GM19328 (cell line): ENCODE measurements around the gene USP50.
"Not testable (repeated sequence)": the region's sequence is repeated elsewhere in the genome, so short reads cannot be mapped to it uniquely, and the experiment has no call there.

Experiments used
- ATAC-seq: cut with Tn5 transposase; IDR thresholded peaks from one replicate; pipeline ENCODE4 v1.9.1; 2021; ENCODE audit warnings: mild to moderate bottlenecking, moderate library complexity; ENCODE audit not compliant: unreplicated experiment

The USP50 gene

DNA sequence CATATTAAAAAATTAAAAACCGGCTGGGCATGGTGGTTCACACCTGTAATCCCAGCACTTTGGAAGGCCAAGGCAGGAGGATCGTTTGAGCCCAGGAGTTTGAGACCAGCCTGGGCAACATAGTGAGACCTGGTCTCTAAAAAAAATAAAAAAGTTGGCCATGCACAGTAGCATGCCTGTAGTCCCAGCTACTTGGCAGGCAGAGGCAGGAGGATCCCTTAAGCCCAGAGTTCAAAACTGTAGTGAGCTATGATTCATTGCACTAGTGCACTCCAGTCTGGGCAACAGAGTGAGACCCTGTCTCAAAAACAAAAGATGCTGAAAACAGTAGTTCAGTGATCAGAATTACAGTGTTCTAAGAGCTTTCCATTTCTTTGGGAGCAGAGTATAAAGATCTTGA lies 40.8 kb downstream of the USP50 start:
- not testable (repeated sequence) for ATAC-seq

- no peak for ATAC-seq
Observed at GRCh38 chr15:50503144-50503543, 43.3 kb downstream of the USP50 start.

GRCh38 chr15:50501815-50502214 lies 44.7 kb downstream of the USP50 start:
- no peak for ATAC-seq

GRCh38 chr15:50500352-50500751 lies 46.1 kb downstream of the USP50 start:
- ATAC-seq: no peak

GRCh38 chr15:50496692-50497091 lies 49.8 kb downstream of the USP50 start:
- no peak for ATAC-seq

GRCh38 chr15:50494547-50494946 lies 51.9 kb downstream of the USP50 start:
- not testable (repeated sequence) for ATAC-seq

- no peak for ATAC-seq
Observed at GRCh38 chr15:50493625-50494024, 52.8 kb downstream of the USP50 start.

DNA sequence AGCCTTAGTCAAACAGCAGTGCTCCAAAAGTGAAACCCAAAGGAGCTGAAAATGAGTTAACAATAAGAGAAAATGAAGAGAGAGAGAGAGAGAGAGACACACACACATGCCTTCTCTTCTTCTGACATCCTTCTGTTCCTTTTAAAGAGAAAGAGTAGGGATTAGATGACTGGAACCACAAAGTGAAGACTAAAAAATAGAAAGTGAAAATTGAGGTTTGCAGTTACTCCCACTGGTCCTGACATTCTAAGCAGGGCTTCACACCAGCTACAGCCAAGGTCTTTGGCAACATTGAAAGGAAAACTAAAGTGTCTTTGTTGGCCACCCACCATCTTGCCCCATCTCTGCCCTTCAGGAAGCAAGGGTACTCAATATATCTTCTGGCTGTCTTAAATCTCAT lies 59.2 kb downstream of the USP50 start:
- ATAC-seq: no peak

GRCh38 chr15:50485389-50485788 lies 61.1 kb downstream of the USP50 start:
- no peak for ATAC-seq

GRCh38 chr15:50484781-50485180 lies 61.7 kb downstream of the USP50 start:
- no peak for ATAC-seq

DNA sequence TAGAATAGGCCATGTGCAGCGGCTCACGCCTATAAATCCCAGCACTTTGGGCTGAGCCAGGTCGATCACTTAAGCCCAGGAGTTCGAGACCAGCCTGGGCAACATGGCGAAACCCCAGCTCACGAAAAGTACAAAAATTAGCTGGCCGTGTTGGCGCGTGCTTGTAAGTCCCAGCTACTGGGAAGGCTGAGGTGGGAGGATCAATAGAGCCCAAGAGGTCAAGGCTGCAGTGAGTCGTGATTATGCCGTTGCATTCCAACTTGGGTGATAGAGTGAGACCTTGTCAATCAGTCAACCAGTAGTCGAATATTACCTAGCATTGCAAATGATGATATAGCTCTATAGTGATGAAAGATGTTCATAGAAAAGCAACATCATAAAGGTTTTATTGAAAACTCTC lies 70.3 kb downstream of the USP50 start:
- ATAC-seq: no peak

DNA sequence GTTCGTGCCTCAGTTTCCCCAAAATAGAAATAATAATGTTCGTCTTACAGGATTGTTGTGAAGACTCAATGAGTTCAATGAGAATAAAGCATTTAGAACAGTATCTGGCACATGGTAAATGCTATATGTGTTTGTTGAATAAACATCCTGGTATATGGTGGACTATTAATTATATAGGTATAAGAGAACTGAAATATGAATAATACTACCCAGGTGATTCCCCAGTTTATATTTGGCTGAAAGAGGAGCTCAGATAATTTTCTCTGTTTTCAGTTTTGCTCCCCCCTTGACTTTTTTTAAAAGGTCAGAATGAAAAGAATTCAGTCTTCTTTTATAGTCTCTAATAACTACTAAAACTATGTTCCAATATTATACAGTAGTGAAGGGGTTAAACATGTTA lies 75.4 kb downstream of the USP50 start:
- no peak for ATAC-seq

GRCh38 chr15:50463423-50464358 lies 82.8 kb downstream of the USP50 start:
- ATAC-seq: no peak

DNA sequence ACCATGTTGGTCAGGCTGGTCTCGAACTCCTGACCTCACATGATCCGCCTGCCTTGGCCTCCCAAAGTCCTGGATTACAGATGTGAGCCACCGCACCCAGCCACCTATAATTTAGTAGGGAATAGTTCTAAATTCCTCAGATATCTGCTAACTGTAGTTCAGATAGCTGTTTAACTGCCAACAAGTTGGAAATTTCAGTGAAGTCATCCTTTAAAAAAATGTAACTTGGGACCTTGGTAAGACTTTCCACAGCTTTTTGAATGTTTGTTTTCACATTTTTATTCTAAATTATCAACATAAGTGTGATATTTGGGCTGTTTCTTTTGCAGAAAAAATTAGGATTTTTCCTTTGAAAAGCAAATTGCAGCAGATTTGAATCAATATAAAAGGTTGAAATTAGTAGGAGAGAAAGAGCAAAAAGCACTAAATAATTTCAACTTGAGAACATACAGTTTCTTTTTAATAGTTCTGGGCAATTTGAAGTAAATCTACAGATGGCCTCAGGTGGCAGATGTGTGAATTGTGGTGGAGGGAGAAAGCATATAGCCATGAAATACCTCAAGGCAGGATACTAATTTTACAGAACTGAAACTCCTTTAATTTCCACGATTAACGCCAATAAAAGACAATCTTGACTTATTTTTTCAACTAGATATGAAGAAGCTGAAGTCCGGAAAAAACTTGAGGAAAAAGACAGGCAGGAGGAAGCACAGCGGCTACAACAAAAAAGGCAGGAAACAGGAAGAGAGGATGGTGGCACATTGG lies 87.9 kb downstream of the USP50 start:
- ATAC-seq: no peak

DNA sequence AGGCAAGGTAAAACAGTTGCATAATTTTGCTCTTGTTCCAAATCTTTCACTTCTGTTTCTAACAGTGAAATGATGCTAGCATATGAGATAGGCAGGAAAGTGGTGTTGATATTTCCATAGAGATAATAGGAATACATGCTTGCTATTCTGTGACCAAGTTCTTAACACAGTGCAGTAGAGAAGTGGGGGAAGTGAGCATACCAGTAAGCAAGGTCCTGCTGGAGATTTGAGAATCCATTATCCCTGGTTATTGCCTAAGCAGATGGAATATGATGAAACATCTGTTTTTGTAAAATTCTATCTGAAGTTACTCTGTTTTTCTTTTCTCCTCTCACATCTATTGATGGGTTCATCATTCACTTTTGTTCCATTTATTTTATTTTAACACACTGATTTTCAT lies 93.5 kb downstream of the USP50 start:
- ATAC-seq: no peak
